ENCODE measurements around the gene EIF1AD. TPM values are rescaled to one million over a fixed set of nuclear protein-coding genes. Genes with fewer than 3 reads are reported as not detected.

The EIF1AD gene
- total RNA-seq, 2 donors from 2014 or later: 37.4 to 40.1 TPM

- Mint-ChIP-seq H3K9me3 (no peaks in the 10 kb centered on the region), H3K4me3 (no peak overlapping the region), H3K27ac (no peak overlapping the region), H3K36me3 (ENCODE audit: low read depth) (no peaks in the 10 kb centered on the region), H3K27me3 (ENCODE audit: insufficient read depth) (peaks cover 32% of the 10 kb centered on the region), H3K4me1 (no peaks in the 10 kb centered on the region)
- peak; percentile 97 for TF ChIP-seq CTCF (conservative IDR thresholded peaks at IDR 0.05)
- Histone ChIP-seq H3K36me3 (ENCODE audit: control insufficient read depth, insufficient read depth, low read length) (no peaks in the 10 kb centered on the region), H3K9me3 (ENCODE audit: control insufficient read depth, low read length) (no peaks in the 10 kb centered on the region), H3K27me3 (ENCODE audit: control insufficient read depth, insufficient read depth, low read length, poor library complexity, severe bottlenecking) (peaks cover 6% of the 10 kb centered on the region), H3K4me1 (ENCODE audit: control insufficient read depth, insufficient read depth, low read length) (no peaks in the 10 kb centered on the region), H3K27ac (ENCODE audit: low read depth, low read length) (no peak overlapping the region), H3K9ac (ENCODE audit: extremely low read depth, low read length, poor library complexity, severe bottlenecking) (no peak overlapping the region), H3K4me3 (ENCODE audit: low read length) (no peak overlapping the region)
- WGBS, 2 experiments (ENCODE audit: insufficient coverage in 1 of 2, insufficient read length in 1 of 2): 35 to 49% methylated on average over 24 to 46 of the region's 46 CpGs
- DNase-seq: peak; percentile 96
Measured at GRCh38 chr11:66022401-66023185, 20.6 kb upstream of the EIF1AD start.

- 87 to 97% methylated on average over 5 to 25 of the region's 25 CpGs for WGBS, 2 experiments (ENCODE audit: insufficient coverage in 1 of 2, insufficient read length in 1 of 2)
- H3K9me3 ChIP-seq (ENCODE audit: control insufficient read depth, low read length): no peaks in the 10 kb centered on the region
- H3K27ac ChIP-seq (ENCODE audit: low read depth, low read length): no peak overlapping the region
- no peak for TF ChIP-seq CTCF (conservative IDR thresholded peaks at IDR 0.05)
- H3K27me3 ChIP-seq (ENCODE audit: control insufficient read depth, insufficient read depth, low read length, poor library complexity, severe bottlenecking): peaks cover 6% of the 10 kb centered on the region
- no peaks in the 10 kb centered on the region for H3K4me1 ChIP-seq (ENCODE audit: control insufficient read depth, insufficient read depth, low read length)
- H3K36me3 ChIP-seq (ENCODE audit: control insufficient read depth, insufficient read depth, low read length): no peaks in the 10 kb centered on the region
- Mint-ChIP-seq H3K4me3 (no peak overlapping the region), H3K36me3 (ENCODE audit: low read depth) (no peaks in the 10 kb centered on the region), H3K9me3 (no peaks in the 10 kb centered on the region), H3K27me3 (ENCODE audit: insufficient read depth) (peaks cover 30% of the 10 kb centered on the region), H3K27ac (no peak overlapping the region), H3K4me1 (no peaks in the 10 kb centered on the region)
- H3K9ac ChIP-seq (ENCODE audit: extremely low read depth, low read length, poor library complexity, severe bottlenecking): no peak overlapping the region
- no peak for DNase-seq
- no peak overlapping the region for H3K4me3 ChIP-seq (ENCODE audit: low read length)
Measured at GRCh38 chr11:66020618-66021357, 18.8 kb upstream of the EIF1AD start.

GRCh38 chr11:66020212-66020611 is 18.3 kb upstream of the EIF1AD start:
- Histone ChIP-seq H3K36me3 (ENCODE audit: control insufficient read depth, insufficient read depth, low read length) (no peaks in the 10 kb centered on the region), H3K27me3 (ENCODE audit: control insufficient read depth, insufficient read depth, low read length, poor library complexity, severe bottlenecking) (peaks cover 6% of the 10 kb centered on the region), H3K27ac (ENCODE audit: low read depth, low read length) (no peak overlapping the region), H3K9ac (ENCODE audit: extremely low read depth, low read length, poor library complexity, severe bottlenecking) (no peak overlapping the region), H3K4me3 (ENCODE audit: low read length) (no peak overlapping the region), H3K4me1 (ENCODE audit: control insufficient read depth, insufficient read depth, low read length) (no peaks in the 10 kb centered on the region), H3K9me3 (ENCODE audit: control insufficient read depth, low read length) (no peaks in the 10 kb centered on the region)
- WGBS, 2 experiments (ENCODE audit: insufficient coverage in 1 of 2, insufficient read length in 1 of 2): 0 to 85% methylated on average over 1 to 8 of the region's 8 CpGs
- TF ChIP-seq CTCF (conservative IDR thresholded peaks at IDR 0.05): no peak
- Mint-ChIP-seq H3K27me3 (ENCODE audit: insufficient read depth) (peaks cover 26% of the 10 kb centered on the region), H3K4me3 (no peak overlapping the region), H3K36me3 (ENCODE audit: low read depth) (no peaks in the 10 kb centered on the region), H3K9me3 (no peaks in the 10 kb centered on the region), H3K4me1 (no peaks in the 10 kb centered on the region), H3K27ac (no peak overlapping the region)
- DNase-seq: no peak
